ENCODE results near the gene CD247.
"Not testable (repeated sequence)": the region's sequence is repeated elsewhere in the genome, so short reads cannot be mapped to it uniquely, and the experiment has no call there.

CD247 gene

DNA sequence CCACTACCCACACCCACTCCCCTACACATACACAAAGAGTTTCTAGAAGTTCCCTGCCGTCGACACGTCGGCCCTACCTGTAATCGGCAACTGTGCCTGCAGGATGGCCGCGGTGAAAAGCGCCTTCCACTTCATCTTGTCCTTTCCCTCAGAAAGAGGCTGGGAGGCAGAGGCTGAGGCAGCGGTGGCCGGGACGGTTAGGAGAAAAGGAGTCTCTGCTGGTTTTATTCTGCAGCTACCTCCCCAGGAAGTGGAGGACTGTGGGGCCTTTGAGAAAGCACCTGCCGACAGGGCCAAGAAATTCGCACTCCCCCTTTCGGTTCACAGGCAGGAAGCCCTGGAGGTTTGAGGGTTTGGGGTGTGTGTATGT is at the start of gene CD247:
CD247 (minus strand) TSS at position 199 of the 370 bp plus-strand sequence; CDS start at position 135, 64 bp downstream.
- DNase-seq, result peak; percentile 88

DNA sequence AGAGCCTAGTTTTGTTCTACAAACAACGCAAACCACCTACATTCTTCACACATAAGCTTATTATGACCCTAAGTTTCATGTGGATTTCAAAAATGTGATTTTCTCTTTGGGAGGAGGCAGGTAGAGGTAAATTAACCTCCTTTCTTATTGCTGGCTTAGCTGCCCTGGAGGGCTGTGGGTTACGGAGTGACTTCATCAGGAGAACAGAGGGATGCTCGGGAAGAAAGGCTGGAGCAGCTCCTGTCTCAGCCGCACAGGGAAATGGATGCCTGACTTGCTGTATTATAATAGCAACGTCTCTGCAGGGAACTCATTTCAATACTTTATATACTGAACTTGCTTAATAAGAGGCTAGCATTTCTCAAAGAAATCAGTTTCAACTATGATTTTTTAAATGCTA is 49.3 kb upstream of the CD247 start:
- no peak for DNase-seq

DNA sequence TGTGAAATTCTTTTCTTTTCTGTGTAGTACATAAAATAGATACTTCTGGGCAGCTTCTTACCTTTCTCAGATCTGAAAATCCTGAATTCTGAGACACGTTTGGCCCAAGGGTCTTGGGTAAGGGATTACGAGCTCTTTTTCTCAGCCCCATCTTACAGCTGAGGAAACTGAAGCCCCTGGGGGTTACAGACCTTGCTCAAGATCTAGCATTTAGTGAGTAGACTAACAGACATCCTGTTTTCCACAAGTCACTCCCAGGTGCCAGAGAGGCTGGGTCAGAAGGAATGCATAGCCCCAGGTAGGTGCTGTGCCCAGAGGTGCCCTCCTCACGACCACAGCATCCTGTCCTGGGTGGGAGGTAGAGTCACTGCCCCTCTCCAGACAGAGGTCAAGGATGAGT is 48.4 kb upstream of the CD247 start:
- DNase-seq, result no peak

DNA sequence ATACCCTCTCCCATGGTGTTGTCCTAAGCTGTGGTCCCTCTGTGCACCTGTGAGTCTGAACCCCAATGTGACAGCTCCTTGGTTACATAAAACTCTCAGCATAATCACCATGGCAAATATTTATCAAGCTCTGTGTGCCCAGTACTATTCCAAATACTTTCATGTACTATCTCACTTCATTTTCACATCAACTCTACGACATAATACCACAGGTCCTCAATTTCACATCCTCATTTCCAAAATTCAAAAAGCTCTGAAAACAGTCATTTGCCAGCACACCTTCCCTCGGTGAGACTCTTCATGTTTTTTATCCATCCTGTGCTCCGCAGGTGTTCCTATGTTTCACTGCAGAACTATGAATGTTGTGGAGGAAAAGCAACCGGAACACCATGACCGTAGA is 47.6 kb upstream of the CD247 start:
- no peak for DNase-seq

DNA sequence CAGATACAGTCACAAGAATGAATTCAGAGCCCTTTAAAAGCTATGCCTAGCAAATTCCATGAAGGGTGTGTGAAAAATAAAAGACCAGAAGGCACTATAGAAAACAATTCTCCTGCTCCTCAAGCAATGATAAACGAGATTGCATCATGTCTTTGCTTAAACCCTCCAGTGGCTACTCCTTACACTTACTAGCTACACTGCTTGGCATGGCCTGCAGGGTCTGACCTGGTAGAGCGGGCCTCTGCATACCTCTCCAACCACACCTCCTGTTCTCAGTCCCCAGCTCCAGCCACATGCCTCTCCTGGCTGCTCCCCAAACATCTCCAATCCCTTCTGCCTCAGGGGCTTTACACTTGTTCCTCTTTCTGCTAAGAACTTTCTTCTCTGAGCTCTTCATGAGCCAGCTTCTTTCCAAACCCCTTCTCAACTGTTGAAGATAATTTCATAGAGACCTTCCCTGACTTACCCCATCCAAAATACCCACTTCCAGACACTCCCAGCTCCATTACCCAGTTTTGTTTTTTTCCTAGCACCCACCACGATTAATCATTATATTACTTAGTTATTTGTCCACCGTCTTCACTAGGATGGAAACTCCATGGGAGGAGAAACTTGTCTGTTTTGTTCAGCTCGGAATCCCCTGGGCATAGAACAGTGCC is 46.4 kb upstream of the CD247 start:
- no peak for DNase-seq

DNA sequence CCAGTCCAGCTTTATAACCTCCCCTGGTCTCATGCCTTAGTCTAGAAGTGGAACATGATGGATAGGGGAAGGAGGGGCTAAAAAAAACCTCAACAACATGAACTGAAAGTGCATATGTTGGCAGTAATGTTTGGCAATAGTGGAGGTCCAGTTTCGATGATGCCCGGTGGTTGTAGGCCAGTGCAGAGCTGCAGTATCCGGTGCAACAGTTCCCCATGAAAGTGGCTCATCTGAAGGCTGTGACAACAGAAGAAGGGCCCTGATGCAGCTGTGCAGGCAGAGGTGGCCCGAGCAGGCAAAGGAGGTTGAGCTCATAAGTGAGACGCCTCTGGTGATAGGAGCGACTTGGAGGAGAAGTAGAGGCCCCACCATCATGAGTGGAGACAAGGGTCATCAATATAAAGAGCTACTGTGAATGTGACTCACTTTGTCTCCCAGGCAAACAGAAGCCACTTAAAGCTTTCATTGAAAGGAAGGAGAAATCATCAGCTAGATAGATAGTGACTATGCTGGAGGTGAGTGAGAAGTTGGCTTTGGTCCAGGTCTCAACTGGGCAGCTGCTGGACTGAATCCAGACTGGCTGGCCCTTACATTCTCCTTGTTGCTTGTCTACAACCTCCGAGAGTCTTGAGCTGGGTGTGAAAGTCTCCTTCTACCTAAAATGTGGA is 45.4 kb upstream of the CD247 start:
- no peak for DNase-seq

DNA sequence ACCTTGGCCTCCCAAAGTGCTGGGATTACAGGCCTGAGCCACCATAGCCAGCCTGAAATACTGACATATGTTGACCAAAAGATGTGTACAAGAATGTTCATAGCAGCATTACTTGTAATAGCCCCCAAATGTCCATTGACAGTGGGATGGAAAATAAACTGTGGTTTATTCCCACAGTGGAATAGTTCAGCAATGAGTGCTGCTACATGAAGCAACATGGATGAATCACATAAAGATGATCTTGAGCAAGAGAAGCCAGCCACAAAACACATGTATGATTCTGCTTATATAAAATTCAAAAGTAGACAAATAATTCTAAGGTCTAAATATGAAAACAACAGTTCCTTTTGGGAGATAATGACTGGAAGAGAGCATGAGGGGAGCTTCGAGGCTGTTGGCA is 44.4 kb upstream of the CD247 start:
- no peak for DNase-seq

DNA sequence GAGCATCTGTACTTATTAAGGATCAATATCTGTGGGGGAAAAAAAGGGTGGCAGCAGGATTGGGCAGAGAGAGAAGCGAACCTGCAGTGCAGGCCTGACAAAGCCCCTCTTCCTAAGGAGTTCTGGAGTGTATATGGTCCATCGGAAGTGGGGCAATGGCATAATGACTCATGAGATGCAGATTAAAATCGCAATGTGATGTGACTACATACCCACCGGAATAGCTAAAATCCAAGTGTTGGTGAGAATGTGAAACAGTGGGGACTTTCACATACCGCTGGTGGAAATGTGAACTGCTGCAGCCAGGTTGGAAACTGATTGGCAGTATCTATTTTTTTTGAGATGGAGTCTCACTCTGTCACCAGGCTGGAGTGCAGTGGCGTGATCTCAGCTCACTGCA is 43.4 kb upstream of the CD247 start:
- DNase-seq, result no peak

DNA sequence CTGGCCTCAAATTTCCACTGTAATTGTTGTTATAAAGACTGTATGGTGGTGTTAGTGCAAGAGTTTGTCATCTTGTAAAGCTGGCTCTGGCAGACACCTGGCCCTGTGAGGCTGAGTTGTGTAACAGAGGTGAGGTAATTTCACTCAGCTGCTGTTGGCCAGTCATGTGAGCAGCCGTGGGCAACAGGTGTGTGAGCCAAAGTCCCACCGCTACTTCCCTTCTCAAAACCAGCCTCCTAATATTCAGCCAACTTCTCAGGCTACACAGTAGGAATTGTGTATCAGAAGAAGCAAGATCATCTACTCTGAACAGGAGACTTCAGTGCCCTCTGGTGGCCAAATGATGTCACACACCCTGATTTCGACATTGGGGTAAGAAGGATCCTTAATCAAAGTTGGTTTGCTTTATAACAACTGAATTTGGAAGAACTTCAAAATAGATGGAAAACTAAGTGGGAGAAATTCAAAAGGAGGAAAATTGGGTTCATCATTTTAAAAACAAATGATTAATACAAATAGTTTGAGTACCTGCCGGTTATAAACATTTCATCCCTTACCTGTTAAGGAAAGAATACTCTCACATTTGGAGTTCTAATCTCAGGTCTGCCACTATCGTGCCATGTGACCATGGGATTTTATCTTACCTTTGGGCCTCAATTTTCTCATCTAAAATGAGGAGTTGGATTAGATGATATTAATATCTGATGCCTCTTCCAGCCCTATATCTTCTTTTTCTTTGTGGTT is 37.8 kb upstream of the CD247 start:
- peak; percentile 82 for DNase-seq

DNA sequence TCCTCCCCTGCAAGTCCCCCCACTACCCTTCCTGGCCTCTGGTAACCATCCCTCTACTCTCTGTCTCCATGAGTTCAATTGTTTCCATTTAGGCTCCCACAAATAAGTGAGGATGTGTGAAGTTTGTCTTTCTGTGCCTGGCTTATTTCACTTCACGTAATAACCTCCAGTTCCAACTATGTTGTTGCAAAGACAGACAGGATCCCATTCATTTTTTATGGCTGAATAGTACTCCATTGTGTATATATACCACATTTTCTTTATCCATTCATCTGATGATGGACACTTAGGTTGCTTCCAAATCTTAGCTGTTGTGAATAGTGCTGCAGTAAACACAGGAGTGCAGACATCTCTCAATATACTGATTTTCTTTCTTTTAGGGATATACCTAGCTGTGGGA is 36.7 kb upstream of the CD247 start:
- DNase-seq, result not testable (repeated sequence)

DNA sequence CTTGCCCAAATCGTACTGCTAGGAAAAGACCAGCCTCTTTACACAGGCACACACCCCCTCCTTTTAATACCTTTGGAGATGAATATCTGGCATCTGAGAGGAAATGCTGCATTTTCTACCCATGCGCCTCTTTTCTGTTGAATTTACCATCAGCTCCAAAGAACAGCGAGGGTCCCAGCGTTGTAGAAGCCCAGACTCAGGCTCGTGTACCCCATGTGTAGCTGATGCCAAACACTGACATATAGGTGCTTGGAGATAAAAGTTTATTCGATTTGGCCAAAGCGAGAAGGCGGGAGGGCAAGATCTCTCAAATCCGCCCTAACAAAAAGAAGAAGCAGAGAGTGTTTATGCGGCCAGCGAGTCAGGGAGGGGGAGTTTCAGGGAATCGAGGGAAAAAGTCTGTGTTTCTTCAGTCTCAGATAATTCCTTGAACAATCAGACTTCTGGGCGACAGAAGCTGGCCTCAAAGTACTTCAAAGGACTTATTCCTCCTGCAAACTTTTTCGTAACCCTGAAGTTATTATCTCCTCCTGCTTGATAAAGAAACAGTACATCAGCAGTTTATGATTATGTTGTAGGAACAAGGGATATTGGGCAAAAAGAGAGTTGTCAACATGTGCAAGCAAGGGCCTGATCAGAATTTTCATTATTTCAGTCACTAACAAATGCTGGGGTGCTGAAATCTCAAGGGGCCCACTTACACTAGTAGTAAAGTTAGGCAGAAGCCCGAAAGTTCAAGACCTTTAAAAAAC is 35.9 kb upstream of the CD247 start:
- no peak for DNase-seq

DNA sequence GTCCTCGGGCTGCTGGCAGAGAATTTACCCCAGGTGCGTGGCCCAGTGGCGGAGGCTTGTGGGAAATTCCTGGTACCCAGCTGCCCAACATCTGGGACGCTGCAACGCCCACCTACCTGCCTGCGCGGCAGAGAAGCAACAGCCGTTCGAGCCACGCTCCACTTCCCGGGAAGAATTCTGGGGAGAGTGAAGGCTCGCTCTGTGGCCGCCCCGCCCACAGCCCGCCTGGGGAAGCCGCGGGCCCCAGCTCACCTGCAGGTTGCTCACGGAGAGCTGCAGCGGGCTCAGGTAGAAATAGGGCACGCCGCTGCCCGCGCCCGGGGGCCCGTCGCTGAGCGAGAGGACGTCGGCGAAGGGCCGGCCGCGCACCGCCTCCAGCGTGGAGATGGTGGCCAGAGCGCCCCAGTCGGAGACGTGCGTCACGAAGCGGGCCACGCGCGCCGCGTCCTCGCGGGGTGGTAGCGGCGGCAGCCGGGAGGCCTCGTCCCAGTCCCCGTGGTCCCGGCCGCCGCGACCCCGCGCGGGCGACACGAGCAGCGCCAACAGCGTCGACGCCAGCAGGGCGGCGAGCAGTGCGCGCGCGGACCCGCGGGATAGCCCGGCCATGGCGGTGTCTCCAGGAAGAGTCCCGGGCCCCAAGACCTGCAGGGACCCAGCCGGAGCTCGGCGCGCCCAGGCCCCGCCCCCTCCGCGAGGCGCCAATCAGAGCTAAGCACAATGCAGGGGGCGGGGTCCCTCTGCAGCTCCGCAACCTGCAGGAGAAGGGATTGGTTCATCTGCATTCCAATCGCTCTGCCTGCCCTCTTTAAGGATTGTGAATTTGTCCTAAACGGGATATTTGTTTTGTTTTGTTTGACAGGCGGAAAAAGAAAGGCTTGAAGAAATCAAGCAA is 35.1 kb upstream of the CD247 start, which contains the start of gene CREG1:
CREG1 (minus strand) TSS at position 627 of the 892 bp plus-strand sequence.
- DNase-seq, result peak; percentile 94

DNA sequence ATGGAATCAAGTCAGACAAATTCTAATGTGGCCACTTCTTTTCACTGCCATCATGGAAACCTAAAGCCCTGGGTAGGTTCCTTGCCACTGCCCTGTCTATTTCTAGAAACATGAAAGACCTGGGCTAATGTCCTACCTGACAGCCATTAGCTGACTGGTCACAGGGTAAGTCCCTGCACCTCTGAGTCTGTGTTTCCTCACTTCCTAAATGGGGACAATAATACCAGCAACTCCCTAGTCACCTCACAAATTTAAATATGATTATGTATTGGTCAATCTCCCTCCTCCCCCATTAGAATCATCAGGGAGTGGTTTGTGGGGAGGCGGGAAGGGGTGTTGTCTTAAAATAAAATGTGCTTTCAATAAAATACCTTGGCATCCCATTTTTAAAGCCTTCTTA is 33.0 kb upstream of the CD247 start:
- no peak for DNase-seq

DNA sequence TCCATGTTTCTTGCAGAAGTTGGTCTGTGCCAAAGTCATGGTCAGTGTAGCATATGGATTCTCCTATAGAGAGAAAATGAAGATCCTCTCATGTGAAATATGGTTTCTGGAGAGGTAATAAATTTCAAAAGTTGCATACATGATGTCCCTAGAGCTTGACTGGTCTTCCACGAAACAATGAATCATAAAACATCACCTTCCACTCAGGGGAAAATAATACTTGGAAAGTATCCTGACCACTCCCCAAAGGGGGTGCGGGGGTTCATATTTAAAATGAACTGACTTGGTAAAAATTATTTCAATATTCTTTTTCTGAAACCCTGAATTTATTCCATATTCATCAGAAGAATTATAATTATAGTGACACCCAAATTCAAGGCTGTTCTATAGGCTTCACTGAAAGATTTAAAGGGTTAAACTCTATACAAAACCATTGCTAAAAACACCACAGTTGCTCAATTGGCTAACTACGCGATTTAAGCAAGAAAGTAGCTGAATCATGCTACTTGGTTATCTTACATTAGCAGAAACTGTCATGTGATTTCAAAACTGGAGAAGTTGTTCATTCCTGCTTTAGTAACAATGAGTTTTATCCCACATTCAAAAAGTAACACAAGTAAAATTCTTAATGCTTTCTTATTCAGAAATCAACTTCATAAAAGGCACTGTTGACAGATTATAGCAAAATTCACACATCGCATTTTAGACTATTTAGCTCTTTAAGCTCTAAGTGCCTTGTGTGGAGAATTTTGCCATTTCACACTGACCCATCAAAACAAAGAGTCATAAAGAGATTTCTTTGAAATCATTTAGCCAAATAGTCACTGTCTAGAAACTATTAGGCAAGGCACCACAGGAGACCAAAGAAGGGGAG is 30.0 kb upstream of the CD247 start:
- no peak for DNase-seq

DNA sequence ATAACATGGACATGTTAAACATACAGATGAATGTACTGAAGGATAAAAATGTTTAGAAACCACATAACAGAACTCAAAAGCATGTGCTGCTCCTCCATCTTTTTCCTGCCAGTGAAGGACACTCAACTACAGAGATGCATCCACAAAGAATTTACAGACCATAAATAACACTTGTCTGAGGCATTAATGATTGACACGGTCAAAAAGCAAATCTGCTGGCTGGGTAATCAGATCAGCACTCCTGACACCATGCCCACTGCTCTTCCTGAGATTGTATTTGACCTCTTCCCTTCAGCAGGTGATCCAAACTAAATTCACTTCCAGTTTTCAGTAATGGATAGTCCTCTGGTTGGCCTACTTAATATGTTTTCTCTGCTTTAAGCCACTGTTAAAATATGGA is 28.6 kb upstream of the CD247 start:
- no peak for DNase-seq

DNA sequence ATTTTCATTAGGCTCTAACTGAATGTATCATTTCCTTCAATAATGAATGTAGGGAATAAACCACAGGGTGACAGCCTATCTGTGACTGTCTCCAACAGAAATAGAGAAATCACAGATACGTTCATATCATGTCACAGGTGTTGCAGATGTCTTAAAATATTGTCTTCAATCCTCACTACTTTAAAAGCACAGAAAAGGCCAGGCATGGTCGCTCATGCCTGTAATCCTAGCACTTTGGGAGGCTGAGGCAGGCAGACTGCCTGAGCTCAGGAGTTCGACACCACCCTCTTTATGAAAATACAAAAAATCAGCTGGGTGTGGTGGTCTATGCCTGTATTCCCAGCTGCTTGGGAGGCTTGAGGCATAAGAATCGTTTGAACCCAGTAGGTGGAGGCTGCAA is 27.0 kb upstream of the CD247 start:
- DNase-seq, result no peak

DNA sequence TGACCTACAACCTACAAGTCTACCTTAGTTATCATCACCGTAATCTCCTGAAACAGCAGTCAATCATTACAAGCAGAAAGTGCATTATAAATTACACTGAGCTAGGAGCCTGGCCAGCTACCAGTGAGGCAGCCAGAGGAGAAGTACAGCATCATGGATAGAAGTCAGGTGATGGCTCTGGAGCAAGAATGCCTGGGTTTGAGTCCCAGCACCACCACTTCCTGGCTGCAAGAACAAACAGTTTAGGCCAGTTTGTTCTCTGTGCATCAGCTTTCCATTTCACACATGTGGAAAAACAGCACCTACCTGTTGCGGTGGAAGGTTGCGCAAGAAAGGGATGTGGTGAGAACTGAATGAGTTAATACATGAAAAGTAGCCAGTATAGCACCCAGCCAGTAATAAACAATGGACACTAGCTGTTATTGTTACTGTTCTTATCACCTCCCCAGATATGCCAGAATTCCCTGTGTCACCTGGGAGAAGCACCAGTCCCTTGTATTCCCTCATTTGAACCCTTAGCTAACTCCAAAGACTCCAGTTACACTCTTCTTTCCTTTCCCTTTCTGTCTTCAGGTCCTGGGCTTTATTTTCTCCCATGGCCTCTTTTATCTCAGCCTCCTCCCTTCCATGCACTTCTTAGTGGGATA is 26.2 kb upstream of the CD247 start:
- DNase-seq, result peak; percentile 79

DNA sequence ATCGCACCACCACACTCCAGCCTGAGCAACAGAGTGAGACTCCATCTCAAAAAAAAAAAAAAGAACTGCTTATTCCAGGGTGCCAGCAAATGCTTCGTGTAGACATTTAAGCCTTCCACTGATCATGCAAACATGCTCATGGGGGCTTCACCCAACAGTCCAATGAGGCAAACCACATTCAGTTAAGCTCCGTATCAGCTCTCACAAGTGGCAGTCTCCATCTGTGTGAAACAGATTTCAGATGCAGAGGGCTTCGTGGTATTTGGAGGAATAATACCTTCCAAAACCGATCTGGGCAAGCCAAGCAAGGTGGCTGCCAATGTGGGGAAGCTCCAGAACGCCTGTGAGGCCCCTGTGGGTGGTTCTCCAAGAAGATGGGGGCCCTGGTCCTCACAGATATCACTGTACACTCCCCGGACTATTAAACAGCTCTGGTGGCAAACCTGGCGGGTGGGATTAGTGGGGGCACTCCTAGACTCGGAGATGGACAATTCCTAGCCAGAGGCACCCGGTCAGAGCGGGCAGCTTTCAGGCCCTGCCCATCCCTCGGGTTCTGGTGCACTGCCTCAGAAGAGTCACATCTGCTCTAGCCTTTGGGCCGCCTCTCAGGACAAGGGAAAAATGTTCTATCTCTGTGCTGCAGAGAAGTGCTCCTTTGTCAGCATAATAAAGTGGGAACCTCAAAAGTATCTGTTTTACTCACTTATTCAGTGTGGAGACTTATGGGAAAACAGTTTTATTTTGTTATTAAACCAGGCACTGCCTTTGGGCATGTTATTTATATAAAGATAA is 25.1 kb upstream of the CD247 start:
- DNase-seq, result no peak

DNA sequence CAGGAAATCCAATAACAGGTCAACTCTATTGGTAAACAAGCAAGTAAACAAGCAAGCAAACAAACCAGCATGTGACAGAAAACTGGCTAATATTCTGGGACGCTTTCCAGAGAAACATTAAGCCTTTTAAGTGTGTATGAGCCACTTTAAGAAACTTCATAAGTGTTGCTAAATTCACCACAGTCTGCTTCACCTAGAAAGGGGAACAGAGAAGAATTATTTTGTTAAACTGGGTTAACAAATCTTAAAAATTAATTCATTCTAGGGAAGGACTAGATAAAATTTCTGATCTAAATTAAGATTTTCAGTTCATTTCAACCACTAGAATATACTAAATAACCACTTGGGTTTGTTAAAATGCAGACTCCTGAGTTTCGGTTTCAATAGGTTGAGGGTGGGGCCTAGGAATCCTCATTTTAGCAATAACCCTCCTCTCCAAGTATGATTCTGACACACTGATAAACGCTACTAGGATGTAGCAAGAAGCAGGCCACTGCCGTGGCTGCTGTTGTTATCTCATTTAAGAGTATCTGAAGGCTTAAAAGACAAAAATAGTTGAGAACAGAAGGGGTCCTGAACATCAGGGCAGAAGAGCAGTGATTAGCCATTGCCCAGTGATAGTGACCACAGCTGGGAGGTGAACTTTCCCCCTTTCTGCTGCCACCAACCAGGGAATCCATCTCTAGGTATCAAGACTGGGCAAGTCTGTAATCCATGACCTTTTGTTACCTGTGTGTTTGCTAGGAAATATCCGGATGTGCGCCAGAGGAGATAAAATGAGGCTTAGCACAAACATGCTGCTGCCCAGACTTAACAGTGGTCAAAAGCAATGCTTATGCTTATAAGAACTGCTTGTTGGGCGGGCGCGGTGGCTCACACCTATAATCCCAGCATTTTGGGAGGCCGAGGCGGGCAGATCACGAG is 24.0 kb upstream of the CD247 start:
- peak; percentile 84 for DNase-seq
